HG02973 (cell line): ENCODE data around the gene SLIT3.

Experiments used
- ATAC-seq: cut with Tn5 transposase; IDR thresholded peaks from one replicate; pipeline ENCODE4 v1.9.1; 2021; ENCODE audit warnings: moderate library complexity; ENCODE audit not compliant: unreplicated experiment

The SLIT3 gene

GRCh38 chr5:169049712-169050111, 251.2 kb downstream of the SLIT3 start:
- no peak for ATAC-seq

GRCh38 chr5:169048181-169049125, 252.5 kb downstream of the SLIT3 start:
- ATAC-seq: no peak

GRCh38 chr5:169044962-169045361, 256.0 kb downstream of the SLIT3 start:
- no peak for ATAC-seq

- ATAC-seq: no peak
These were observed 259.8 kb downstream of the SLIT3 start for GRCh38 chr5:169041180-169041579.

GRCh38 chr5:169039592-169039991, 261.3 kb downstream of the SLIT3 start:
- ATAC-seq: no peak

- ATAC-seq: no peak
These were observed 263.5 kb downstream of the SLIT3 start for GRCh38 chr5:169037466-169037865.

- no peak for ATAC-seq
These were observed 264.7 kb downstream of the SLIT3 start for GRCh38 chr5:169036079-169036805.

- ATAC-seq: no peak
These were observed 271.2 kb downstream of the SLIT3 start for GRCh38 chr5:169029661-169030274.

- no peak for ATAC-seq
These were observed 271.9 kb downstream of the SLIT3 start for GRCh38 chr5:169029037-169029436.

GRCh38 chr5:169027501-169028061, 273.4 kb downstream of the SLIT3 start:
- ATAC-seq: no peak

- ATAC-seq: no peak
These were observed 275.4 kb downstream of the SLIT3 start for GRCh38 chr5:169025491-169025890.

GRCh38 chr5:169024421-169024820, 276.5 kb downstream of the SLIT3 start:
- no peak for ATAC-seq

GRCh38 chr5:169022718-169023117, 278.2 kb downstream of the SLIT3 start:
- ATAC-seq: no peak

- ATAC-seq: no peak
These were observed 280.8 kb downstream of the SLIT3 start for GRCh38 chr5:169020102-169020501.

GRCh38 chr5:169018925-169019324, 282.0 kb downstream of the SLIT3 start:
- ATAC-seq: no peak

GRCh38 chr5:169015991-169016390, 284.9 kb downstream of the SLIT3 start:
- ATAC-seq: no peak

- no peak for ATAC-seq
These were observed 287.1 kb downstream of the SLIT3 start for GRCh38 chr5:169013846-169014245.

GRCh38 chr5:169013208-169013728, 287.7 kb downstream of the SLIT3 start:
- no peak for ATAC-seq

GRCh38 chr5:169012450-169012849, 288.5 kb downstream of the SLIT3 start:
- ATAC-seq: no peak

- no peak for ATAC-seq
These were observed 289.5 kb downstream of the SLIT3 start for GRCh38 chr5:169011451-169011850.

- ATAC-seq: no peak
These were observed 289.9 kb downstream of the SLIT3 start for GRCh38 chr5:169011009-169011408.
